K562 (cell line): ENCODE measurements around the gene PTTG1IP. TPM values are rescaled to one million over a fixed set of nuclear protein-coding genes. Genes with fewer than 3 reads are reported as not detected.

ENCODE experiments used
- ATAC-seq: fragments of 200-7000 bp; cut with Tn5 transposase; 3 replicates; pipeline ENCODE4 v1.9.1; 2020; ENCODE audit warnings: moderate library complexity
- BruUV-seq: library from RNA; stranded (reverse); fragments of 400-500 nt; replicated peaks from 2 replicates; lab custom pipeline; 2021; lab: Mats Ljungman, UMichigan
- CTCF ChIA-PET: fragments of 300-600 bp; formaldehyde crosslinking; extraction: SDS; loops from one replicate; lab custom pipeline; 2021; ENCODE audit warnings: low intra/inter-chr PET ratio; lab: Yijun Ruan, JAX
- POLR2A ChIA-PET: fragments of 300-600, 350-650 bp; sonication (Branson Sonifier 250); formaldehyde crosslinking; extraction: SDS; loops from one replicate; lab custom pipeline; 2021; ENCODE audit warnings: antibody characterized with exemption, inconsistent platforms; lab: Yijun Ruan, JAX
- DNase-seq, 4 experiments: peaks; one replicate each; pipeline versions ENCODE4 v3.0.0 to v3.0.0-alpha.2; 2011 to 2018; ENCODE audit warnings: low spot score in 3 of 4, mixed read lengths in 3 of 4; ENCODE audit errors: extremely low read depth in 1 of 4
- FAIRE-seq: peaks from 2 replicates; lab custom pipeline; 2011; peaks lifted over from hg19 to GRCh38; lab: Jason Lieb, UNC
- H2AFZ ChIP-seq: 2 replicates; pipeline ENCODE4 v1.6.0; 2011; ENCODE audit warnings: low read depth, low read length, control low read depth, inconsistent platforms
- H3K27ac ChIP-seq: fragments of 200-600 bp; 3 replicates; pipeline ENCODE4 v1.8.0; 2011; ENCODE audit warnings: low read depth, mild to moderate bottlenecking, control low read depth, inconsistent platforms, low read length, moderate library complexity, mixed read lengths; ENCODE audit errors: extremely low read depth
- H3K27me3 ChIP-seq, 2 experiments: fragments of 300-600 bp in 1 of 2; 2 replicates in 1 of 2; 3 replicates in 1 of 2; pipeline versions ENCODE4 v1.6.0 to v1.8.0; 2011; ENCODE audit warnings: inconsistent platforms in 2 of 2, low read length in 2 of 2, mild to moderate bottlenecking in 1 of 2, mixed read lengths in 1 of 2, moderate library complexity in 1 of 2; ENCODE audit not compliant: control insufficient read depth in 2 of 2, insufficient read depth in 2 of 2
- H3K36me3 ChIP-seq: fragments of 300-600 bp; 3 replicates; pipeline ENCODE4 v1.8.0; 2011; ENCODE audit warnings: mild to moderate bottlenecking, low read length, inconsistent platforms; ENCODE audit not compliant: control insufficient read depth, insufficient read depth
- H3K4me1 ChIP-seq, 2 experiments: fragments of 200-600 bp in 1 of 2; replicated peaks in 1 of 2; 2 replicates in 1 of 2; 3 replicates in 1 of 2; pipeline versions ENCODE4 v1.5.1 to v1.8.0; 2011; ENCODE audit warnings: inconsistent platforms in 2 of 2, low read length in 2 of 2, mild to moderate bottlenecking in 1 of 2, mixed read lengths in 1 of 2, moderate library complexity in 1 of 2; ENCODE audit not compliant: control insufficient read depth in 2 of 2, insufficient read depth in 2 of 2
- H3K4me2 ChIP-seq: 2 replicates; pipeline ENCODE4 v1.6.1; 2011; ENCODE audit warnings: low read length, control low read depth, inconsistent platforms, mixed read lengths; ENCODE audit not compliant: insufficient read depth
- H3K4me3 ChIP-seq: fragments of 200-600 bp; sonication (generic), shearing (Covaris generic); 2 replicates; pipeline ENCODE4 v1.5.1; 2016; ENCODE audit warnings: control low read depth, inconsistent platforms
- H3K79me2 ChIP-seq: fragments of 200-600 bp; 3 replicates; pipeline ENCODE4 v1.8.0; 2011; ENCODE audit warnings: low read length, inconsistent platforms; ENCODE audit not compliant: control insufficient read depth, insufficient read depth
- H3K9ac ChIP-seq, 2 experiments: 2 replicates each; pipeline versions ENCODE4 v1.6.0 to v1.6.1; 2011; ENCODE audit warnings: low read depth in 2 of 2, low read length in 2 of 2, control low read depth in 1 of 2, inconsistent platforms in 1 of 2, mild to moderate bottlenecking in 1 of 2, mixed read lengths in 1 of 2; ENCODE audit not compliant: insufficient read depth in 1 of 2
- H3K9me1 ChIP-seq: one replicate; pipeline ENCODE4 v1.6.0; 2011; ENCODE audit warnings: inconsistent platforms, mild to moderate bottlenecking, low read length, moderate library complexity; ENCODE audit not compliant: control insufficient read depth, insufficient read depth
- H3K9me3 ChIP-seq: replicated peaks from 2 replicates; pipeline ENCODE4 v1.5.1; 2011; ENCODE audit warnings: low read depth, low read length, inconsistent platforms; ENCODE audit not compliant: control insufficient read depth, insufficient read depth
- H4K20me1 ChIP-seq: replicated peaks from 2 replicates; pipeline ENCODE4 v1.6.1; 2011; ENCODE audit warnings: low read length, inconsistent platforms, mixed read lengths; ENCODE audit not compliant: control insufficient read depth, insufficient read depth
- EGR1 ChIP-seq: fragments of 450-650 bp; conservative IDR thresholded peaks from 2 replicates; pipeline ENCODE4 v1.6.1; 2017; ENCODE audit warnings: mild to moderate bottlenecking
- PHF20 ChIP-seq: fragments of 450-650 bp; IDR thresholded peaks from 2 replicates; pipeline ENCODE4 v1.6.1; 2018; ENCODE audit not compliant: partially characterized antibody
- WGBS: fragments of 100-300 bp; shearing (Covaris generic); methylation state at CpG from one replicate; pipeline ENCODE4 v1.1.6; 2016; ENCODE audit warnings: low coverage, mixed read lengths; ENCODE audit not compliant: insufficient coverage; ENCODE audit errors: missing lambda C conversion rate; 5-methylcytosine and 5-hydroxymethylcytosine counted together
- in situ Hi-C: fragments of 300-500 bp; cut with MboI; formaldehyde crosslinking; loops from 4 replicates; pipeline ENCODE4 v1.15.0; 2018; ENCODE audit warnings: inconsistent platforms, mixed read lengths
- intact Hi-C: fragments of 100-400 bp; cut with micrococcal nuclease; formaldehyde crosslinking; loops from 2 replicates; pipeline ENCODE4 v1.14.2; 2022
- polyA plus RNA-seq, 8 experiments: library from polyadenylated mRNA; depleted of rRNA in 4 of 8; stranded (reverse) in 5 of 8; unstranded in 3 of 8; fragments of >200 nt; fragmentation: Nextera tagmentation in 2 of 8; fragmentation: Illumina TruSeq in 1 of 8; extraction: Ambion mirVana in 2 of 8; extraction: Trizol in 1 of 8; gene quantifications; 2 replicates each; pipeline versions ENCODE4 v1.2.1 to v1.2.3, GENCODE V29; 2011 to 2014; ENCODE audit warnings: inconsistent platforms in 1 of 8, missing spikeins in 1 of 8
- total RNA-seq, 7 experiments: library from RNA; depleted of rRNA in 6 of 7; stranded (reverse); fragments of >200 nt in 6 of 7; fragmentation: Illumina TruSeq in 2 of 7; extraction: Trizol in 2 of 7; gene quantifications; 2 replicates each; pipeline versions ENCODE4 v1.2.1 to v1.2.3, GENCODE V29; 2011 to 2021; ENCODE audit warnings: low replicate concordance in 1 of 7
- TF ChIP-seq, protein P1 (sequence below): sonication (generic); formaldehyde crosslinking; IDR thresholded peaks from 2 replicates; pipeline ENCODE4 v1.8.0; 2022; ENCODE audit warnings: missing genetic modification reagents, mild to moderate bottlenecking, moderate library complexity, borderline replicate concordance

Gene PTTG1IP
- total and polyA plus RNA-seq, 9 of the 15 experiments (the other 6 are each of a cell fraction or from before 2014, with no cell fraction given) = 5.0 to 99.3 (median 82.4) TPM

DNA sequence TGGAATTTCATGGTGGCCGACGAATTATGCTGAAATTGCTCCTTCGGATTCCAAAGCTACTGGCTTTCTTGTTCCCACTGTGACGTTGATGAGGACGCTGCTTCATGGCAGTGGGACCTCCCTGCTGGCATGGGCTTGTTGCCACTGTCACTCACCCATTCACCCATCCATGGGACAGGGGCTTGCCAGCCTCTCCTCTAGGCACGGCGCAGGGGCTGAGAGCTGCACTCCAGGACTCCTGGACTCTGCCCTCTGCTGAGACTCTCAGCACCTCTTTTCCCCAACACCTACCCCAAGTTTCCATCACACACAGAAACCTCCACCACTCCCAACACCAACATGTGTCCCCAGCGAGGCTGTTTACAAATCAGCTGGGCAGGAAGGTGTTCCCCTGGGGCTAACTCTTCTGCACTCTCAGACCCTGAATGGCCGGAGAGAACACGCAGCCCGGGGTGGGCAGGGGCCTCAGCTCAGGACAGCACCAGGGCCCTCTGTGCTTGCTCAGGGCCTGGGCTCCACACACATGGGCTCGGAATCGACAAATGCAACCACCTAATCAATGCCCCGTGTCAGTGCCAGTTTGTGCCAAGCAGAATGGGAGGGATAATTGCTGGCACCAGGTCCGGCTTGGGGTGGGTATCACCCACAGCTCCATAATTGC is 44.1 kb upstream of the PTTG1IP start:
- Histone ChIP-seq H3K36me3 (no peaks in the 10 kb centered on the region), H3K4me1 (peaks cover 0 to 40% of the 10 kb centered on the region in 2 experiments; a peak in 2 of 5 replicates), H4K20me1 (0 out of 2 replicates have a peak, but pooled peaks cover 3% of the 10 kb centered on the region), H3K9ac (no peak overlapping the region), H2AFZ (no peak overlapping the region), H3K79me2 (no peaks in the 10 kb centered on the region), H3K27ac (no peak overlapping the region), H3K9me3 (no peaks in the 10 kb centered on the region), H3K27me3 (peaks cover 26 to 50% of the 10 kb centered on the region in 2 experiments), H3K4me3 (no peak overlapping the region), H3K4me2 (no peak overlapping the region), H3K9me1 (no peaks in the 10 kb centered on the region)
- ATAC-seq (no peak), FAIRE-seq (no peak), DNase-seq (no peak)
- in situ Hi-C loops = no loop called here
- ChIA-PET CTCF (no interaction called here), POLR2A (interaction anchor here (0.8 to 1.9 kb wide), 3 partner anchors 10 to 112 kb away, joined by 3 to 7 read pairs (median 5); no protein-coding TSS in a partner anchor)
- WGBS = 18% methylated on average over 15 of the region's 15 CpGs
- TF ChIP-seq, protein P1, sequence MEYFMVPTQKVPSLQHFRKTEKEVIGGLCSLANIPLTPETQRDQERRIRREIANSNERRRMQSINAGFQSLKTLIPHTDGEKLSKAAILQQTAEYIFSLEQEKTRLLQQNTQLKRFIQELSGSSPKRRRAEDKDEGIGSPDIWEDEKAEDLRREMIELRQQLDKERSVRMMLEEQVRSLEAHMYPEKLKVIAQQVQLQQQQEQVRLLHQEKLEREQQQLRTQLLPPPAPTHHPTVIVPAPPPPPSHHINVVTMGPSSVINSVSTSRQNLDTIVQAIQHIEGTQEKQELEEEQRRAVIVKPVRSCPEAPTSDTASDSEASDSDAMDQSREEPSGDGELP (CRISPR knock-in tag) = peak; percentile 12; the same call in 1 of the 2 replicates
- no peak for TF ChIP-seq PHF20
- TF ChIP-seq EGR1 = no peak
- BruUV-seq = no TSS peak
- intact Hi-C loops = no loop called here
